Measurements from ENCODE around the gene CEP85L.

Gene CEP85L

DNA sequence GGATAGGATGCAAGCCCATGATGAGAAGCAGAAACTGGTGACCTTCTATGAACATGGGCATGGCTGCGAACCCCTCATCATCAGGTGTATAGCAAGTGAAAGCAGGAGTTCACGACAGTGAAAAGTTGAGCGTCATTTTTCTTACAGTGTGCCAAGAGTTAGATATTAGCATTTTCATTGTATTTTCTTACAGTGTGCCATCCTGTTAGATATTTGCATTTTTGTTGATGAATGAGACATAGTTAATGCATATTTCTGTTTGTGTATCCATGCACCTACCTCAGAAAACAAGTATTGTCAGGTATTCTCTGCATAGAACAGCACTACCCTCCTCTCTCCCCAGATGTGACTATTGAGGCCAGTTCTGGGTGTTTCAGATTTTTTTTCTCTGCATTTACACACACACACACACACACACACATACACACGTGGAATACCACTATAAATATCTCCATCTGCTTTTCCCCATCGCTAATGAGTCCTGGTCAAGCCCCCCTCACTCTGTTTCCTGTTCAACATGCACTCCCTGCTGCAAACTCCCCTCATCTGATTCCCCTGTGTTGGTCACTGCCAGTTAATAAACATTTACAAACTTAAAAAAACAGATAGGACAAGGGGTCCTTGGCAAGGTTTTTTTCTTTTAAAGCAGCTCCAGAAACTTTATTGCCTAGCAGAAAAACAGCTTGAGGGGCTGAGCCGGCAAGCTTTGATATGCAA lies 61.6 kb downstream of the CEP85L start:
- no peak for FAIRE-seq
- no peak for TF ChIP-seq POLR2A (IDR thresholded peaks at IDR 0.05; ENCODE audit: low read depth, low read length)
- no peak for DNase-seq (ENCODE audit: insufficient read length, low spot score)

DNA sequence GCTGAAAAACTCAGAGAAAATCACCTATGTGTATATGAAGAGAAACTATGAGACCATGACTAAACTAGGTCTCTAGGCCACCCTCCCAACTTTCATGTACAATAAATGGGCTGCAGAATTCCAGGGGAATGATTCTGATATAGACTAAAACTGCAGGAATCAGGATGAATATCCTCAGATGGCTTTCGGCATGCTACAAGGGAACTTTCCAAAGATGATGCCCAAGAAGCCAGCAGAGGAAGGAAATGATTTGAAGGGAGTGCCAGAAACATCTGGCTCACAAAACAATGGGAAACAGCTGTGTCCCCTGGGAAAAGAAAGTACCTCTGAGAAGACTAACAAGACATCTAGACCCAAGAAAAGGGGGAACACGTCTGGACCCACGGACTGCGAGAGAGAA lies 62.2 kb downstream of the CEP85L start:
- DNase-seq (ENCODE audit: insufficient read length, low spot score) (no peak), FAIRE-seq (no peak)
- TF ChIP-seq POLR2A (IDR thresholded peaks at IDR 0.05; ENCODE audit: low read depth, low read length), result no peak

DNA sequence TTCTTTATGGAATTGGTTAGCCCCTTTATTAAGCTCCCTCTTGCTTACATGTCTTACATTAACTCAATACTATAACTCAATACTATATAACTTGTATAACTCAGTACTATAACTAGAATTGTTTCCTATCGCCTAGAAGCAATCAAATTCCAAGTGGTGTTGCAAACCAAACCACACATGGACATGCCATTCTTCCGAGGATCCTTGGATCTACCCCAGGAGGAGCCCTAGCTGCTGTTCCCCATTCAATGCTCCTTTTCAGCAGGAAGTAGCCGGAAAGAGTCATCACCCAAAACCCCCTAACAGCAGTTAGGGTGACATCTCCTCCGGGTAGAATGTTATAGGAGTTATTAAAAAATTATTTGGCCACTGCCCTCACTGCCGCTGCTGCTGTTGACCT lies 62.8 kb downstream of the CEP85L start:
- FAIRE-seq (no peak), DNase-seq (ENCODE audit: insufficient read length, low spot score) (no peak)
- no peak for TF ChIP-seq POLR2A (IDR thresholded peaks at IDR 0.05; ENCODE audit: low read depth, low read length)

- no peak for TF ChIP-seq POLR2A (IDR thresholded peaks at IDR 0.05; ENCODE audit: low read depth, low read length)
- DNase-seq (ENCODE audit: insufficient read length, low spot score), result no peak
- no peak for FAIRE-seq
Measured at GRCh38 chr6:118586746-118587485, 64.5 kb downstream of the CEP85L start.

GRCh38 chr6:118584911-118585310 lies 66.5 kb downstream of the CEP85L start:
- no peak for FAIRE-seq

DNA sequence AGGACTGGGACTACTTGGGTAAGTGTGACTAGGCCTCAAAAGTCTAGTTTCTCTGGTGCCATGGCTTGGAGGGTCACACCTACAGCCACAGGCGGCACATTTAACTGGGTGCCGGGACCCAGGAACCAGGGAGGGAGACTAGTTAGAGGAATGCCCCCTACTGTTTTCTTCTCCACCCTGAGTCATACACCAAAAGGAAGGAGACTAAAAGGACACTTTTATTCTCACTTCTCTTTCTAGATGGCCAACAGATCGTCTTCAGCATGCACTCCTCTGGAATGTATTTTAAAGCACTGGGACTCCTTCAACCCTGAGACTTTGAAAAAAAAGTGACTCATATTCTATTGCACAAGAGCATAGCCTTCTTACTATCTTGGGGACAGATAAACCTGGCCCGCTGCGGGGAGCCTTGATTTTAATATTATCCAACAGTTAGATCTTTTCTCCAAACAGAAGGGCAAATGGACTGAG lies 69.9 kb downstream of the CEP85L start:
- no peak for FAIRE-seq
- no peak for DNase-seq (ENCODE audit: insufficient read length, low spot score)
- no peak for TF ChIP-seq POLR2A (IDR thresholded peaks at IDR 0.05; ENCODE audit: low read depth, low read length)

More at GRCh38 chr6:118584911-118585310, 66.5 kb downstream of the CEP85L start:
- no peak for TF ChIP-seq POLR2A (IDR thresholded peaks at IDR 0.05; ENCODE audit: low read depth, low read length)
- no peak for DNase-seq (ENCODE audit: insufficient read length, low spot score)

- FAIRE-seq, result no peak
Measured at GRCh38 chr6:118580585-118581419, 70.6 kb downstream of the CEP85L start.

DNA sequence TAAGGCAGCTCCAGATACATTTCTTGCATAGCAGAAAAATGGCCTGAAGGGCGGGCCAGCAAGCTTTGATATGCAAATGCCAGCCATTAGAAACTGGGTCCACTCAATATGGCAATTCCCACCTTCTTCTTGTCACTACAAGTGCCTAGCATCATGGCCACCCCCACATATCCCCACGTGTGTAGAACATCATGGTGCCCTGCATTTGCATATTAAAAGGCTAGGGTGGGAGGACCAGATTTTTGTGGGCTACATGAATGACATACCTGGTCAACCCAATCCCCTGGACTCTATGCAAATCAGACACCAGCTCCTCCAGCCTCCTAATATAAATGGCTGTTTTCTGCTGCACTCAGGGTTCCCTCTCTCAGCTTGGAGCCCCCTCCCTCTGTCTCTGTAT lies 71.6 kb downstream of the CEP85L start:
- DNase-seq (ENCODE audit: insufficient read length, low spot score) (no peak), FAIRE-seq (no peak)
- TF ChIP-seq POLR2A (IDR thresholded peaks at IDR 0.05; ENCODE audit: low read depth, low read length), result no peak

More at GRCh38 chr6:118580585-118581419, 70.6 kb downstream of the CEP85L start:
- no peak for TF ChIP-seq POLR2A (IDR thresholded peaks at IDR 0.05; ENCODE audit: low read depth, low read length)
- DNase-seq (ENCODE audit: insufficient read length, low spot score), result no peak

DNA sequence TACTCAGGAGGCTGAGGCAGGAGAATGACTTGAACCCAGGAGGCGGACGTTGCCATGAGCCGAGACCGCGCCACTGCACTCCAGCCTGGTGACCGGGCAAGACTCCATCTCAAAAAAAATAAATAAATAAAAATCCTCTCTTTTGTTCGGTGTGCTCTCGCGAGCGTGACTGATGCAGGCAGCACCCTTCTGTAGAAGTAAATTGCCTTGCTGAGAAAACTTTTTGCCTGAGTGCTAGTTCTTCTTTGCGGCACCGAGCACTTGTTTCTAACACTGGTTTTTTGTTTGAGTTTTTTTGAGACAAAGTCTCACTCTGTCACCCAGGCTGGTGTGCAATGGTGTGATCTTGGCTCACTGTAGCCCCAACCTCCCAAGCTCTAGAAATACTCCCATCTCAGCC lies 72.8 kb downstream of the CEP85L start:
- no peak for TF ChIP-seq POLR2A (IDR thresholded peaks at IDR 0.05; ENCODE audit: low read depth, low read length)
- no peak for DNase-seq (ENCODE audit: insufficient read length, low spot score)
- FAIRE-seq, result no peak

GRCh38 chr6:118577972-118578371 lies 73.4 kb downstream of the CEP85L start:
- FAIRE-seq, result no peak
- no peak for TF ChIP-seq POLR2A (IDR thresholded peaks at IDR 0.05; ENCODE audit: low read depth, low read length)
- no peak for DNase-seq (ENCODE audit: insufficient read length, low spot score)

DNA sequence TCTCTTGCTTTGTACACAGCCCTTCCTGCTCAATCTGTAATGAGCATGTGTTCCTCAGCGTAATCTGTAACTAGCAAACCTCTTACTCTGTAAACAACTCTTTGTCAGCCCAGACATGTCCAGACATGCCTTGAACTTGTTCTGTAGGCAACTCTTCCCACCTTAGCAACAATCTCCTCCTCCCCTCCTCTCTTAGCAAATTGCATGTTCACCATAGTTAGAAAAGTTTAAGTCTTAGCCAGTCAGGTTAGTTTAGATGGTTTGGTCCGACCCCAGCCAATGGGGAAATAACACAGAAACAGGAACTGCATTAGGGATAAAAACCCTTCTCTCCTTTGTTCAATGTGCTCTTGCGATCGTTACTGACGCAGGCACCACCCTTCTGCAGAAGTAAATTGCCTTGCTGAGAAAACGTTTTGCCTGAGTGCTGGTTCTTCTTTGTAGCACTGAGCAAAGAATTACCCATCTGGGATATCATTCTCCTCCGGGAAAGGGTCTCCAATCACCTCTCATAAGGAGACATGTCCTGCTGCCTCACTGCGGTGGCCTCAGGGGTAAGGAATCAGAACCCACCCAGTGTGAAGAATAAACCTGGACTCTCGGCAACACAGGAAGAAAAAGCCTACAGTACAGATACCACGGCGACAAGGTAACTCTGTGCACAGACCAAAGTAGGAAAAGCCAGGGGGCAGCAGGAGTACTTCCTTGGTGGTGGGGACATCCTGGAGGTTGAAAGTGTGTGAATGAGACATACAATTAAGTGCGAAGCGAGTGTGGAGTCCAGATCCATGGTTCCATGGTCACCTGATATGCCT lies 77.1 kb downstream of the CEP85L start:
- FAIRE-seq (no peak), DNase-seq (ENCODE audit: insufficient read length, low spot score) (no peak)
- TF ChIP-seq POLR2A (IDR thresholded peaks at IDR 0.05; ENCODE audit: low read depth, low read length), result no peak

- DNase-seq (ENCODE audit: insufficient read length, low spot score) (no peak), FAIRE-seq (no peak)
- no peak for TF ChIP-seq POLR2A (IDR thresholded peaks at IDR 0.05; ENCODE audit: low read depth, low read length)
Measured at GRCh38 chr6:118571121-118571520, 80.3 kb downstream of the CEP85L start.

- DNase-seq (ENCODE audit: insufficient read length, low spot score) (no peak), FAIRE-seq (no peak)
- no peak for TF ChIP-seq POLR2A (IDR thresholded peaks at IDR 0.05; ENCODE audit: low read depth, low read length)
Measured at GRCh38 chr6:118569498-118569897, 81.9 kb downstream of the CEP85L start.

All from H54 (cell line).